ENCODE results near the gene KCNAB2.
A peak's percentile ranks its signal among the peaks of the same experiment; 100 is the strongest.

The KCNAB2 gene

DNA sequence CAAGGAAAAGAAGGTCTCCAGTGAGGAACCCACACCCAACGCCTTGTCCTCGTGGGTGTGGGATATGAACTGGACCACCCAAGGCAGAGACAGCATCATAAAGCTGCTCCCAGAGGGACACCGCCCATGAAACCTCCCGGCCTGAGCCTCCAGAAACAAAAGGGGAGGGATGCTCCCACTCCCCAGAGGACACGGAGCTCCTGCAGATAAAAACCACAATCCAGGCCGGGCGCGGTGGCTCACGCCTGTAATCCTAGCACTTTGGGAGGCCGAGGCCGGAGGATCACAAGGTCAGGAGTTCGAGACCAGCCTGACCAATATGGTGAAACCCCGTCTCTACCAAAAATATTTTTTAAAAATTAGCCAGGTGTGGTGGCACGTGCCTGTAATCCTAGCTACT is 68.1 kb downstream of the KCNAB2 start:
- no peak for DNase-seq

DNA sequence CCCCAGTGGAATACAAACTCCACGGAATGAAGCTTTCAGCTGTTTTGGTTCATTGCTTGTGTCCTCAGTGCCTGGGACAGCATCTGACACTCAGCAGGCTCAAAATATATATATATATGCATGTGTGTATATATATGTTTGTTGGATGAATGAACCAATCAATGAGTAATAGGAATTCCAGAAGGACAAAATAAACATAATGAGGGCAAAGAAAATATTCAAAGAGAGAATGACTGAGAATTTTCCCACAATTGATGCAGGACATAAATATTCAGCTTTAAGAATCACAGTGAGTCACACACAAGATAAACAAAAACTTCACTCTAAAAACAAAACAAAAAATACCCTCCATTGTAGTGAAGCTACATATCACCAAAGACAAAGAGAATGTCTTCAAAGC is 70.4 kb downstream of the KCNAB2 start:
- no peak for DNase-seq

DNA sequence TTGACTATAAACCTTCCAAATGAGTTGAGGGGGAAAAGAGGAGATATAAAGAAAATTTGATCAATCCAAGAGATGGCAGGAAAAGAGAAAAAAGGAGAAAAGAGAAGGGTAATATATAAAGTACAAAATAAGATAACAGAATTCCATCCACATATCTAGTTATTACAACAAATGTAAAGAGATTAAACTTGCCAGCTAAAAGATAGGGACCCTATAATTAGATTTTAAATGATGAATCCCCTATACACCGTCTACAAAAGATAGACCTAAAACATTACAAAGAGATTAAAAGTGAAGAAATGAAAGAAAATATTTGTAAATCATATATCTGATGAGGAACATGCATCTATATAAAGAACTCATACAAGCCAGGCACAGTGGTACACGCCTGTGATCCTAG is 71.4 kb downstream of the KCNAB2 start:
- no peak for DNase-seq

DNA sequence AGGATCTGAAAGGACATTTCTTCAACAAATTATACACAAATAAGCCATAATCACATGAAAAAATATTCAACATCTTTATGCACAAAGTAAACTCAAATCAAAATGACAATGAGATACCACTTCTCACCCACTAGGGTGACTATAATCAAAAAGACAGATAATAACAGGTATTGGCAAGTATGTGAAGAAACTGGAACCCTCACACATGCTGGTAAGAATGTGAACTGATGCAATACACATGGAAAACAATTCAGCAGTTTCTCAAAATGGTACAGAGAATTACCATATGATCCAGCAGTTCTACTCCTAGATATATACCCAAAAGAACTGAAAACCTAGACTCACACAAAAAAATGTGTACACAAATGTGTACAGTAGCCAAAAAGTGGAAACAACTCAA is 71.9 kb downstream of the KCNAB2 start:
- no peak for DNase-seq

DNA sequence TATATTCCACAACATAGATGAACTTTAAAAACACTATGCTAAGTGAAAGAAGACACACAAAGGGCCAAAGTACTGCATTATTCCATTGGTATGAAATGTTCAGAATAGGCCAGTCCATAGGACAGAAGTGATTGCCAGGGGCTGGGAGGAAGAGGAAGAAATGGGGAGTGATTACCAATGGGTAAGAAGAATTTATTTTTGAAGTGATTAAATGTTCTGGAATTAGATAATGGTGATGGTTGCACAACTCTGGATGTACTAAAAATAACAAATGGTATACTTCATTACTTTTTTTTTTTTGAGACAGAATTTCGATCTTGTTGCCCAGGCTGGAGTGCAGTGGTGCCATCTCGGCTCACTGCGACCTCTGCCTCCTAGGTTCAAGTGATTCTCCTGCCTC is 72.7 kb downstream of the KCNAB2 start:
- no peak for DNase-seq

DNA sequence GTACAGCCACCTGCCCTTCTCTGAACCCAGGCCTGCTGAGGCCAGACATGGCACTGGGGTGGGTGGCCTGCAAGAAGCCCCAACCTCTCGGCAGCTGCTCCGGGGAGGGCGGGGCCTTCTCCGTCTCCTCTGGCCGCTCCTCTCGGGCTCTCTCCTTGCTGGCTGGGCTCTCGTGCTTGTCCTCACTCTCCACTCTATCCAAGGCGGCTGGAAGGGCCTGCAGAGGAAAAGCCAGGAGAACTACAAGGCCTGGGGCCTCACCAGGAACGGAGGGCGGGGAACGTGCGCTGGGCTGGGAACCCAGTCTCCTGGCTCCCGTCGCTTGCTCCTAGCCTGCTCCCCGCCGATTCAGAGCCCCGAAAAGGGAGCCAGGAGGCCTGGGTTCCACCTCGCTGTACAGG is 75.3 kb downstream of the KCNAB2 start:
- no peak for DNase-seq

DNA sequence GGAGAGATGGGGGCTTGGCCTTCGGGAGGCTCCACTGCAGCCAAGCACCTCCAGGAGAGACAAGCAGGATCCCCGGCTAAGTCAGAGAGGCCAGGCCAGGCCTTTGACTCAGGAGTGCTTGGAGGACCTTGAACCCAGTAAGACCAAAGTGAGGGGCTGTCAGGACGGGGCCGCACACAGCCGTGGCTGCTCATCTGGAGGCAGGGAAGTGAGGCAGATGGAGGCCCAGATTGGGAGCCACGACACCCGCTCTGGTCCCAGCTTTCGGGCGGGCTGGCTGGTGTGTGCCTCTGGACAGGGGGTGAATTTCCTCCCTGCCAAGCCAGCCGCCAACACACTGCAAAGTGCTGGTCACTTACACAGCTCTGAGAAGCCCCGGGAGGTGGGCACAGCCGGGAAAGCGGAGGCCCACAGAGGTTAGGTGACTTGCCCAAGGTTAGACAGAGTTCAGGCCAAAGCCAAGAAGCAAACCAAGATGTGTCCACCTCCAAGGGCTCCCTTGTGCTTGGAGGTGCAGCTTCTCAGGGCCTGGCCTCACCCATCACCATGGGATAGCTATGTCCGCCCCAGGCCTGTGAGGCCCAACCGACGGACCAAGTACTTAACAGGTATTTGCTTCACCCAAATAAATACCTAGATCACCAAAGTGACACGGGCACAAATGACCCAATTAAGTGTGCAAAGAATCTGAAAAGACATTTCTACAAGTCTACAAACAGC is 76.1 kb downstream of the KCNAB2 start:
- no peak for DNase-seq

DNA sequence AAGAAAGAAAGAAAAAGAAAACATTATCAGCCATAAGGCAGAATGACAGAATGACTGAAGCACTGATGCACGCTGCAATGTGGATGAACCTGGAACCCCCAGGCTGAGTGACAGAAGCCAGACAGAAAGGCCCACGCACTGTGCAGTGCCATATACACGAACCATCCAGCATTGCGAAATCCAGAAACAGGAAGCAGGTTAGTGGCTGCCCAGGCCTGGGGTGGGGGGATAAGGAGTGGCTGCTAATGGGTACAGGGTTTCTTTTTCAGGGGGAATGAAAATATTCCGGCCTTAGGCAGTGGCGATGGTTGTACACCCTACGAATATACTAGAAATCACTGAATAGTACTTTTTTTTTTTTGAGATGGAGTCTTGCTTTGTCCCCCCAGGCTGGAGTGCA is 77.4 kb downstream of the KCNAB2 start:
- DNase-seq = no peak

DNA sequence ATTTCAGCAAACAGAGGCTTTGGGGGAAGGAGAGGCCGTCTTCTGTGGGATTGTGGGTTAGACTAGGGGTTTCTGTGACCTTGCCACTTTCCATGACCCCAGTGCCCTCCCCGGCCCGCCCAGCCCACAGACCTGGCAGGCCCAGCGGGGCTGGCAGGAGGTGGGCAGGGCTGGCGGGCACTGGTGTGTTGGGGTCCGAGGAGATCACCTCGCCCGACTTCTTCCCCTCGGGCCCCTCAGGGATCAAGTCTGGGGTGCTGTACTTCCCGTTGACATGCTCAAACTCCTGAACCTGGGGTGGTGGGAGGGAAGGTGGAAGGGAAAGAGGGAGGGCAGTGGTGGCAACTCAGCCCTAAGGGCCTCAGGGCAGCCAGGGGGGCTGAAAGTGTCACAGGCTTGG is 78.1 kb downstream of the KCNAB2 start:
- DNase-seq = no peak

DNA sequence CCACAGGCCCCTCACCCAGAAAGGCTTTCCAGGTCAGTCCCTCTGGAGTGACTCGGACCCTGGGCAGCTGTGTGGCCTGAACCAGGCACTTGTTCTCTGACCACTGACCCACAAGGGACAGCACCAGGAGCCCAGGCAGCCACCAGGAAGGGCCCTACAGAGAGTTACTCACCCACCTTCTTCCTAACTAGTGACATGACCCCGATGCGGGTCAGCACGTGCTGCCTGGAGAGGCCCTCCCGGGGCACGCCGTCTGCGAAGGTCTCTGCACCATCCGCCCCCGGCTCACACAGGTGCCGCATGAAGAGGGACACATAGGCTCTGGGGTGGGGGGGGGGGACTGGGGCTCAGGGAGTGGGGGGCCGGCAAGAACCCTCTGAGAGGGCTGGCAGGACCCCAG is 78.7 kb downstream of the KCNAB2 start:
- no peak for DNase-seq

DNA sequence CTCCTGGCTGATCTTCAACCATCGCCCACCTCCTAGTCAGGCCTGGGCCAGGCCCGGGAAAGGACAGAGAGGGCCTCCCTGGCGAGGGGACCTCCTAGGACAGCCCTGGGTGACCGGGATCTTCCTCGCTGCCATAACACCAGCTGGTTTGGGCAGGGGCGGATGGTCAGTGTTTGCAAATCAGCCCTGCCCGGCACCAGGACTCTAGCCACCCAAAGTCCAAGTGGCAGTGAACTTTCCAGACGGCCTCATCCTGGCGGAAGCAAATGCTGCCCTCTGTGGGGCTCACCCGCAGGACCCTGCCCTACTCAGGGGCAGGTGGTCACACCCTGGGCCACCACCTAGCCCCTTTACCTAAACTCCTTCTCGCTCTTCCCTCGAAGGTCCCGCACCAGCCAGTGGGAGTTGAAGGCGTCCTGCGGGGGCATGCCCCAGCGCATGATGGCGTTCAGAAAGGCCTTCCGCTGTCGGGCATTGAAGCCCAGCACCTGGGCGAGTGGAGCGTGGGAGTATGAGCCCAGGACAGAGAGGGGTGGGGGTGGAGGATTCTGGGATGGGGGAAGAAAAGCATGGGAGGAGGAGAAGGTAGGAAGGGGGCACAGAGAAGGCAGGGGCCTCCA is 79.2 kb downstream of the KCNAB2 start:
- DNase-seq = no peak

DNA sequence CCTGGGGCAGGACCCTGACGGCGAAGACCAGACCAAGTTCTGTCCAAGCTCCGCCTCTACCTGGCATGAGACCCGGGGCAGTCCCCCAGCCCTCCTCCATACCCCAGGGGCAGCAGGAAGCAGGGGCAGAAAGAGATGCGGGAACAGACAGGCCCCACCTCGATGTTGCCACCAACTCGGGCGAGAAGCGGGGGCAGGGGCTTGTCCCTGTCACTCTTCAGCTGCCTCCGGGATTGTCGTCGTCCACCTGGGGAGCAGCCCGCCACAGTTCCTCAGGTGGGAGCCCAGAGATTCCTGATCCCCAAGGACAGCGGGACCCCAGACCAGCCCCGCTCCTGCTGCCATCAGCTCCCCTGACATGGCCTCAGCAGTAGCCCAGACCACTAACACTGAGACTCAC is 79.7 kb downstream of the KCNAB2 start:
- no peak for DNase-seq

DNA sequence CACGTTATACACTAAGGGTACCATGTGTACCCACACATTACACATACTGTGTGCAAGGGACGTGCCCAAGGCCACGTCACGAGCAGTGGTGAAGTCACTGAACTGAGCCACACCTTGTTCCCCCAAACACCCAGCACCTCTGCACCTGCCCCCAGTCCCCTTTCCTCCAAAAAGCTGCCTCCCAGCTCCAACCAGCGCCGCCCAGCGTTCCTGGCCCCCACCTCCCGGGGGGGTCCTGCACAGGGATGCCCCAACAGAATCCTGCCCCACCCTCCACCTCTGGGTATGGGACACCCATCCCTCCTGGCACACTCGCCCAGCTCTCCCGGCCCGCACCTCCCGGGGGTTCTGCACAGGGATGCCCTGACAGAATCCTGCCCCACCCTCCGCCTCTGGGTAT is 80.3 kb downstream of the KCNAB2 start:
- no peak for DNase-seq

DNA sequence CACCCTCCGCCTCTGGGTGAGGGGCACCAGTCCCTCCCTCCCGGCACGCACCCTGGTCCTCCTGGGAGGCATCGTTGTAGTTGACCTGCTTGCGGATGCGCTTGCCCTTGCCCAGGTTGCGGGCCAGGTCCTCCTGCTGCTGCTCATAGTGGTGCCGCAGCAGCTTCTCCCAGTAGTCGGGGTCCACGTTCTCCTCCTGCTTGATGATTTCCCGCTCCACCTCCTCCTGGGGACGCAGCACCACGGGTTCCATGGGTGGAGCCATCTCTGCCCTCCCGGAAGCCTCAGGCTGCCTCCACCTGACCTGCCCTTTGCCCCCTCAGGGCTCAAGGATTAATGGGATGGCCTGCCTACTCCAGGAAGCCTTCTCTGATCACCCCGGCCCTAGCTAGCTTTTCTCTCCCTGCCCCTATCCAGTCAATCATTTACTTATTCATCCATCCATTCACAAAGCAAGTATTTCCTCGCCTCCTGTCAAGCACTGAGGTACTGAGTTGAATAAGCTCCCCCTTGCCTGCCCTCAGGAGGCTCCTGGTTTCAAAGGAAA is 80.9 kb downstream of the KCNAB2 start:
- DNase-seq = no peak

DNA sequence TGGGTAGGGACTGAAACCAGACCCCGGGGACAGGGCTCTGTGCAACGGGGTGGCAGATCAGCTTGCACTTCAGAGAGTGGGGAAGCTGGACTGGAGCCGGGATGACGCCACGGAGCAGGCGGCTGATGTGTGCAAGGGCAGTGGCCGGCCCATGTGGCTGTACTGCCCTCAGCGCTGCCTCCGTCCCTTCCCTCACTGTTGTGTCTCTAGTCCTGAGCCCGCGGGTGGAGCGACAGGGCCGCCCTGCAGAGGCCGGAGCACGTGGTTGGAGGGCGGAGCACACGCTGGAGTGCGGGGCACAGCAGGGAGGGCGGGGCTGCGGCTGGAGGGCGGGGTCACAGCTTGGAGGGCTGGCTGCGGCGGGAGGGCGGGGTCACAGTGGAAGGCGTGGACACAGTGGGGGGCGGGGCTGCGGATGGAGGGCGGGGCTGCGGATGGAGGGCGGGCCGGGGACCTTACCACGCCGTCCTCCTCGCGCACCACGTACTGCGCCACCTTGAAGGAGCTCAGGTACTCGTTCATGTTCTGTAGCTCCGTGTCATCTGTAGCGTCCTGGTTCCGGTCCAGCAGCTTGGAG is 82.0 kb downstream of the KCNAB2 start:
- peak; percentile 88 for DNase-seq

DNA sequence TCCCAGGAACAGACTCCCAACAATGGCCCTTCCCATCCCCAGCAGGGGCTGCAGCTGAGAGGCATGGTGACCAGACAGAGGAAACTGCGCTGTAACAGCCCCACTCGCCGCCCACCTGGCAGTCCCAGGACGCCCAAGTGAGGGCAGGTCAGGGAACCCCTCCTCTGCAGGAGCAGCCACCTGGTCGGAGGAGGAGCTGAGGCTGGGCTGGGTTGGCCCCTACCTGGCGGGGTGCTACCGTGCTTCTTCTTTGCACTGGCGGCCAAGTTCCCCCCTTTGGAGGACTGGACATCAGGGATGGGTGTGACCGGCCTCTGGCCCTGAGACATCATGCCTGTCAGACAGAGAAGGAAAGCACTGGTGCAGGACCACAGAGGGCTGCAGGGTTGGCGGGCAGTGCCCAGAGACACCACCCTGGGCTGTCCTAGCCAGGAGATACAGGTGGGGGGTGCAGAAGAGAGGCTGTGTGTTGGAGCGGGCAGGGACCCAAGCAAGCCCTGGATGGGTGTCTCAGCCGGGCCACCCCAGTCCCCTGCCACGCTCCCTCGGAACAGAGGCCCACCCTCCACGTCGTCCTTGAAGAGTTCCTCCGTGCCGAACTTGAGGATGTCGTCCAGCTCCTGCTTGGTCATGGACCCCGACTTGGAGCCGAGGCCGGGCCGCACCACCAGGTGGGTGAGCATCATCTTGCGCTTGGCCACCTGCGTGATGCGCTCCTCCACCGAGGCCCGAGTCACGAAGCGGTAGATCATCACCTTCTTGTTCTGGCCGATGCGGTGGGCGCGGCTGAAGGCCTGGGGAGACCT is 82.8 kb downstream of the KCNAB2 start:
- no peak for DNase-seq

DNA sequence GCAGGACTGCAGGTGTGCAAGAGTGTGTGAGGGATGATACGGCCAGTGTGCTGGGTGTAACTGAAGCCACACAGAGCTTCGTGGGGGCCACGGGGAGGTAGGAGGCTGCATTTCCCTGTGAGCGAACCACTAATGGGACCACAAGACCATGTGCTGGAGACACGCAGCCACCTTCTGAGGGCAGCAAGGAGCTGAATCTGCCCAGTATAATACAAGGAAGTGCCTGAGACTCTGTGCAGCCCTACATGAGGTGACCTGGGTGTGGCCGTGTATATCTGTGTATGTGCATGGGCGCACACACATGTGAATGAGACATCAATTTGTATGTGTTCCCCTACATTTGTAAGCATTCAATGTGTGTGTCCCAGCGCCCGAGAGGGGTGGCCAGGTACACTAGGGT is 83.6 kb downstream of the KCNAB2 start:
- no peak for DNase-seq

DNA sequence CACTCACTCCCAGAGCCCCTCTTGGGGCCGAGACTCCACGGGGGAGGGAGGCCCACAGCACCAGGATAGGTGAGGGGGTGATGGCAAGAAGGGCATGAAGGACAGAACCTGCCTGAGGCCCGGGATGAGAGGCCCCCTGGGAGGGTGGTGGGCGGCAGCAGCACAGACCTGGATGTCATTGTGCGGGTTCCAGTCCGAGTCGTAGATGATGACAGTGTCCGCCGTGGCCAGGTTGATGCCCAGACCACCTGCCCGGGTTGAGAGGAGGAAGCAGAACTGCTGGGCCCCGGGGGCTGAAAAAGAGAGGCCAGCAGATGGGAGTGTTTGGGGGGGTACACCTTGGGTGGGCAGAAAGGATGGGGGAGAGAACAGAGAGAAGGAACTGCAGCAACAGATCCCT is 84.3 kb downstream of the KCNAB2 start:
- no peak for DNase-seq

DNA sequence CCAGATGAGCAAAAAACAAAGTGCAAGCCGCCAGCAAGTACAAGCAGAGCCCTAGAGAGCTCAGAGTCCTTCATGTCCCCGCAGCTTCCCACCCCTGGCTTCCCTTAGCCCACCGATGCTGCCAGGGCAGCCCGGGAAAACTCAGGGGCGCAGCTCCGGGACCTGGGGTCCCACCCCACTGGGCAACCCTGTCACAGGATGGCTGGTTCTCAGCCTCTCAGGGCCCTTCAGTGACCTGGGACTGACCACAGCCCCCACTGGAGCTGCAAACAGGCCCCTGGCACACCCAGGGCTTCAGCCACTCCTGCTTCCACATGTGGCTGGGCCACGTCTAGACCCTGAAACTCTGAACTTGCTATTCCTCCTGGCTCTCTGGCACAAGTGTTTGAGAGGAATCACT is 84.9 kb downstream of the KCNAB2 start:
- DNase-seq = no peak

DNA sequence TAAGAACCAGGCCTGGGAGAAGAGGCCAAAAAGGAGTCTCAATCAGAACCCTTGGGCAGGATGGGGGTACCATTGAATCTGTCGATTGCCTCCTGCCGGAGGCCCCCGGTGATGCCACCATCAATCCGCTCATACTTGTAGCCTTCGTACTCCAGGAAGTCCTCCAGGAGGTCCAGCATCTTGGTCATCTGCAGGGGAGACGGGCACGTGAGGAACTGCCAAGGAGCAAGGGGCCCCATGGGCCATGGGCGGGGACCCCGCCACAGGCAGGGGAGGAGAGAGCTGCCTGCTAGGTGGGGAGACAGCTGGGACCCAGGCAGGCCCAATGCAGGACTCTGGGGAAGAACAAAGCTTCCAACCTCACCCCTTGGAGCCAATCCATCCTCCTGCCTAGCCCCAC is 85.9 kb downstream of the KCNAB2 start:
- DNase-seq = no peak

DNA sequence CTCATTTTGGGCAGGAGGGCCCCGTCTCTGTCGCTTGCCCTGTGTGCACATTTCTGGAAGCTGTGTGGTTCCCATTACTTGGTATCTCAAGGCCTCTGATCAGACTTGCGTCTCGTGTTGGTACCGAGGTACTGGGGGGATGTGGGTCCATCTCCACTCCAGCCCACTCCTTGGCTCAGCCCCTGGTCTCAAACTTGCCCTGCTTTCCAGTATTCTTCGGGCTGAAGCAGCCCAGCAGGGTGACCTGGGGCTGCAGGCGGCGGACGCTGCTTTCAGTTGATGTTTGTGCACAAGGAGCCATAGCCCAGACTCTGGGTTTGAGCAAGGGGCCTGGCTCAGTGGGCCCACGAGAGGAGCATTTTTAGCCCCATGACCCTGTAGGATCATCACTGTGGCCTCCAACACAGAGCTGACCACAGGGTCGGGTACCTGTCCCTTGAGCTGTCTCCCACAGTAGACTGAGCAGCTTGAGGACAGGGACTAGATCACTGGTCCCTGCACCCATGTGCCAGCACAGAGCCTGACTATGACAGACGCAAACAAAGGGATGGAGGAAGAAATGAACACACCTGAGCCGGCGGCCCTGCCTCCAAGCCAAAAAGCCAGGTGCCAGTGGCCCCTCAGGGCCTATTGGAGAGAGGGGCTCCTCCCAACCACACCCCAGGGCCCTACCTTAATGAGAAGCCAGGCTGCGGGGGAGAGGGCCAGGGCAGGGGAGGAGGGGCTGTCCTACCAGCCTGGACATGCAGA is 87.6 kb downstream of the KCNAB2 start:
- DNase-seq = no peak

DNA sequence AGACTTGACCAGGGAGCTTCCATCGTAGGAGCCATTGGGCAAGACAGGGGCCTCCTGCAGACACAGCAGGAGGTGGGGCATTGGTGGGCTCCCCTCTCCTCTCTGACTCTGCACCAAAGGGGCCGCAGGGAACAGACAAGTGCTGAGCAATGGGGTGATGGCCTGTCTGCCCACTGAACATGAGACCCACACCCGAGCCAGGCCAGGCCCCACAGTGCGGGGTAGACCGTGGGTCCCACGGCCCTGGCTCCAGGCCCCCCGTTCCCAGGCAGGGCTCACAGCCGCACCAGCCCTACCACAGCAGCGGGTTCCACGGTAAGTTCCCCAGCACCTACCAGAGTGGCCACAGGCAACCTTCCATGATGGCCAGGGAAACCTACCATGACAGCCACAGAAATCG is 88.5 kb downstream of the KCNAB2 start:
- no peak for DNase-seq
